Stromal cell of bone marrow (primary cell): ENCODE measurements around the gene CDK8.

Source experiments
- DNase-seq: peaks from one replicate; pipeline ENCODE4 v3.0.0-alpha.2; 2012; ENCODE audit warnings: low read depth

Gene CDK8

GRCh38 chr13:26445092-26445491 is 191.2 kb downstream of the CDK8 start:
- no peak for DNase-seq

- no peak for DNase-seq
Measured at GRCh38 chr13:26446751-26447150, 192.8 kb downstream of the CDK8 start.

GRCh38 chr13:26448032-26448431 is 194.1 kb downstream of the CDK8 start:
- no peak for DNase-seq

- no peak for DNase-seq
Measured at GRCh38 chr13:26449063-26449848, 195.3 kb downstream of the CDK8 start.
